Body of pancreas (tissue), 4 donors: ENCODE measurements around the gene GRHL1. TPM values are rescaled to one million over a fixed set of nuclear protein-coding genes. Genes with fewer than 3 reads are reported as not detected.
"Not testable (repeated sequence)": the region's sequence is repeated elsewhere in the genome, so short reads cannot be mapped to it uniquely, and the experiment has no call there.

Source experiments
- ATAC-seq: fragments of 150-250 bp; one replicate; pipeline ENCODE4 v1.9.1; 2016
- DNase-seq, 4 donors: peaks; one replicate each; pipeline ENCODE4 v3.0.0-alpha.2; 2019
- H3K27ac ChIP-seq, 4 donors: fragments of 200-600 bp; sonication (generic); 1 replicate in 3 of 4; 2 replicates in 1 of 4; pipeline versions ENCODE4 v1.5.1 to v1.6.1; 2016 to 2019; ENCODE audit warnings: mild to moderate bottlenecking in 1 of 4, mixed read lengths in 1 of 4, moderate library complexity in 1 of 4
- H3K27me3 ChIP-seq, 2 donors: fragments of 200-600 bp; sonication (generic); one replicate each; pipeline ENCODE4 v1.6.0; 2016; ENCODE audit warnings: mild to moderate bottlenecking in 1 of 2
- H3K36me3 ChIP-seq, 2 donors: fragments of 200-600 bp; sonication (generic); replicated peaks in 1 of 2; 2 replicates each; pipeline ENCODE4 v1.5.1; 2016; ENCODE audit warnings: low read depth in 2 of 2; ENCODE audit not compliant: insufficient read depth in 1 of 2
- H3K4me1 ChIP-seq: fragments of 200-600 bp; sonication (generic); one replicate; pipeline ENCODE4 v1.6.0; 2016
- H3K4me3 ChIP-seq, 2 donors: fragments of 200-600 bp; sonication (generic); 1 replicate in 1 of 2; 2 replicates in 1 of 2; pipeline ENCODE4 v1.5.1; 2016 to 2019
- H3K9me3 ChIP-seq, 3 donors: fragments of 200-600 bp; sonication (generic); 1 replicate in 2 of 3; 2 replicates in 1 of 3; pipeline ENCODE4 v1.5.1; 2016
- CTCF ChIP-seq, 7 experiments: fragments of 450-650 bp in 4 of 7; fragments of 200-600 bp in 3 of 7; sonication (generic) in 3 of 7; IDR thresholded peaks; one replicate each; pipeline ENCODE4 v1.5.1; 2016 to 2019; ENCODE audit warnings: antibody characterized with exemption in 7 of 7
- POLR2A ChIP-seq, 3 donors: fragments of 450-650 bp; IDR thresholded peaks; one replicate each; pipeline ENCODE4 v1.6.1; 2016; ENCODE audit warnings: antibody characterized with exemption in 3 of 3, mild to moderate bottlenecking in 2 of 3
- WGBS, 2 donors: methylation state at CpG; one replicate each; pipeline ENCODE4 v1.1.5; 2017; 5-methylcytosine and 5-hydroxymethylcytosine counted together
- intact Hi-C: fragments of 100-400 bp; cut with DNase I; formaldehyde crosslinking; loops from one replicate; pipeline ENCODE4 v1.15.1; 2023
- total RNA-seq, 2 donors: library from RNA; depleted of rRNA; stranded (reverse); fragments of >200 nt; gene quantifications; one replicate each; pipeline ENCODE4 v1.1.0, GENCODE V29; 2016

GRHL1 gene
- total RNA-seq, 2 donors from 2014 or later: 2.0 to 4.2 TPM

- Histone ChIP-seq H3K9me3 (no peaks in the 10 kb centered on the region), H3K4me3 (no peak overlapping the region), H3K27me3 (no peaks in the 10 kb centered on the region), H3K36me3 (no peaks in the 10 kb centered on the region), H3K27ac (no peak overlapping the region), H3K4me1 (peaks cover 11% of the 10 kb centered on the region)
- WGBS, 2 donors: 92 to 93% methylated on average over 10 to 16 of the region's 16 CpGs
- TF ChIP-seq CTCF (IDR thresholded peaks at IDR 0.05) (no peak), POLR2A (IDR thresholded peaks at IDR 0.05) (no peak)
- DNase-seq (no peak), ATAC-seq (no peak)
- intact Hi-C loops: no loop called here
Observed at GRCh38 chr2:10027660-10028330, 76.3 kb downstream of the GRHL1 start.

GRCh38 chr2:10028407-10028987 is 77.0 kb downstream of the GRHL1 start:
- Histone ChIP-seq H3K27ac (peak overlapping the region in 1 of 4 donors; percentile 2), H3K36me3 (no peaks in the 10 kb centered on the region), H3K4me1 (peaks cover 11% of the 10 kb centered on the region), H3K9me3 (no peaks in the 10 kb centered on the region), H3K27me3 (no peaks in the 10 kb centered on the region), H3K4me3 (no peak overlapping the region)
- no peak for ATAC-seq
- WGBS, 2 donors: 91 to 92% methylated on average over 9 to 16 of the region's 16 CpGs
- TF ChIP-seq POLR2A (IDR thresholded peaks at IDR 0.05): no peak
- peak in 1 of 7 experiments; percentile 7 for TF ChIP-seq CTCF (IDR thresholded peaks at IDR 0.05)
- intact Hi-C loops: no loop called here
- DNase-seq: no peak

- no peak for TF ChIP-seq POLR2A (IDR thresholded peaks at IDR 0.05)
- ATAC-seq (peak; percentile 41), DNase-seq (peak in 1 of 4 donors; percentile 64)
- no peak overlapping the region for H3K4me3 ChIP-seq
- H3K36me3 ChIP-seq: no peaks in the 10 kb centered on the region
- intact Hi-C loops: no loop called here
- peak overlapping the region in 2 of 4 donors; percentile 2 to 59 for H3K27ac ChIP-seq
- 50 to 64% methylated on average over 13 to 25 of the region's 26 CpGs for WGBS, 2 donors
- H3K4me1 ChIP-seq: peaks cover 11% of the 10 kb centered on the region
- H3K27me3 ChIP-seq: no peaks in the 10 kb centered on the region
- no peaks in the 10 kb centered on the region for H3K9me3 ChIP-seq
Observed at GRCh38 chr2:10028988-10029874, 77.7 kb downstream of the GRHL1 start.

- Histone ChIP-seq H3K27me3 (no peaks in the 10 kb centered on the region), H3K4me3 (no peak overlapping the region), H3K4me1 (peaks cover 11% of the 10 kb centered on the region), H3K36me3 (no peaks in the 10 kb centered on the region), H3K27ac (peak overlapping the region in 2 of 4 donors; percentile 30 to 59), H3K9me3 (no peaks in the 10 kb centered on the region)
- DNase-seq (no peak), ATAC-seq (no peak)
- TF ChIP-seq CTCF (IDR thresholded peaks at IDR 0.05) (no peak), POLR2A (IDR thresholded peaks at IDR 0.05) (no peak)
- intact Hi-C loops: loop anchor here (10.0 kb wide), 1 partner anchor 45 kb away; no protein-coding TSS in a partner anchor
- WGBS, 2 donors: 70 to 77% methylated on average over 7 of the region's 7 CpGs
Observed at GRCh38 chr2:10029875-10030223, 78.4 kb downstream of the GRHL1 start.

GRCh38 chr2:10030311-10030736 is 78.8 kb downstream of the GRHL1 start:
- no peaks in the 10 kb centered on the region for H3K9me3 ChIP-seq
- H3K27ac ChIP-seq: peak overlapping the region in 2 of 4 donors; percentile 30 to 36
- H3K36me3 ChIP-seq: no peaks in the 10 kb centered on the region
- peaks cover 14% of the 10 kb centered on the region for H3K4me1 ChIP-seq
- ATAC-seq: peak; percentile 34
- H3K27me3 ChIP-seq: no peaks in the 10 kb centered on the region
- intact Hi-C loops: loop anchor here (10.0 kb wide), 1 partner anchor 46 kb away; no protein-coding TSS in a partner anchor
- no peak overlapping the region for H3K4me3 ChIP-seq
- TF ChIP-seq POLR2A (IDR thresholded peaks at IDR 0.05): no peak
- TF ChIP-seq CTCF (IDR thresholded peaks at IDR 0.05): no peak
- 35 to 47% methylated on average over 9 of the region's 9 CpGs for WGBS, 2 donors
- DNase-seq: peak in 1 of 4 donors; percentile 54

GRCh38 chr2:10030798-10031197 is 79.3 kb downstream of the GRHL1 start:
- H3K4me3 ChIP-seq, ATAC-seq, H3K36me3 ChIP-seq, H3K27me3 ChIP-seq, H3K27ac ChIP-seq, H3K9me3 ChIP-seq, DNase-seq: not testable (repeated sequence)
- 71 to 76% methylated on average over 8 of the region's 8 CpGs for WGBS, 2 donors
- intact Hi-C loops: loop anchor here (10.0 kb wide), 1 partner anchor 46 kb away; no protein-coding TSS in a partner anchor
- H3K4me1 ChIP-seq: peaks cover 18% of the 10 kb centered on the region
